ENCODE data around the gene SRR.

SRR gene

GRCh38 chr17:2371183-2372130, 67.7 kb downstream of the SRR start:
- DNase-seq (ENCODE audit: low read depth, low spot score) = no peak

- no peak for DNase-seq (ENCODE audit: low read depth, low spot score)
Measured at GRCh38 chr17:2372180-2372579, 68.4 kb downstream of the SRR start.

- no peak for DNase-seq (ENCODE audit: low read depth, low spot score)
Measured at GRCh38 chr17:2372681-2373080, 68.9 kb downstream of the SRR start.

GRCh38 chr17:2373179-2373578, 69.4 kb downstream of the SRR start:
- no peak for DNase-seq (ENCODE audit: low read depth, low spot score)
